Endothelial cell of umbilical vein (primary cell): ENCODE measurements around the gene RPL6.

ENCODE experiments used
- CTCF ChIP-seq, 2 donors: IDR thresholded peaks; 1 replicate in 1 of 2; 2 replicates in 1 of 2; pipeline ENCODE4 v1.5.1; 2011; ENCODE audit warnings: low read length in 2 of 2, mild to moderate bottlenecking in 2 of 2, moderate library complexity in 2 of 2, control low read depth in 1 of 2, inconsistent platforms in 1 of 2, low read depth in 1 of 2; ENCODE audit not compliant: insufficient read depth in 1 of 2; ENCODE audit errors: extremely low read depth in 1 of 2
- EZH2 ChIP-seq: IDR thresholded peaks from 2 replicates; pipeline ENCODE4 v1.6.1; 2012; ENCODE audit warnings: borderline replicate concordance, low read depth, mild to moderate bottlenecking, moderate library complexity, low read length, inconsistent platforms; ENCODE audit not compliant: severe bottlenecking
- FOS ChIP-seq: IDR thresholded peaks from 2 replicates; pipeline ENCODE4 v1.6.1; 2011; ENCODE audit warnings: mild to moderate bottlenecking, low read length, moderate library complexity, borderline replicate concordance; ENCODE audit not compliant: insufficient read depth
- GATA2 ChIP-seq: IDR thresholded peaks from 2 replicates; pipeline ENCODE4 v1.7.0; 2011; ENCODE audit warnings: low read depth, mild to moderate bottlenecking, moderate library complexity, mixed read lengths, low read length; ENCODE audit not compliant: insufficient read length, insufficient read depth
- JUN ChIP-seq: IDR thresholded peaks from 2 replicates; pipeline ENCODE4 v1.6.1; 2011; ENCODE audit warnings: borderline replicate concordance, low read depth; ENCODE audit not compliant: insufficient read length, insufficient read depth
- MYC ChIP-seq: IDR thresholded peaks from one replicate; pipeline ENCODE4 v1.6.1; 2011; ENCODE audit warnings: mild to moderate bottlenecking, low read depth, low read length
- POLR2A ChIP-seq: IDR thresholded peaks from 2 replicates; pipeline ENCODE4 v1.6.1; 2012; ENCODE audit warnings: low read depth, mild to moderate bottlenecking, control low read depth, low read length
- POLR2AphosphoS5 ChIP-seq: IDR thresholded peaks from 2 replicates; pipeline ENCODE4 v1.6.1; 2012; ENCODE audit warnings: low read depth, mild to moderate bottlenecking, control low read depth, low read length, moderate library complexity; ENCODE audit not compliant: insufficient read depth
- TF ChIP-seq, protein P1 (sequence below): IDR thresholded peaks from 2 replicates; pipeline ENCODE4 v1.6.1; 2011; ENCODE audit not compliant: insufficient read depth, insufficient read length

DNA sequence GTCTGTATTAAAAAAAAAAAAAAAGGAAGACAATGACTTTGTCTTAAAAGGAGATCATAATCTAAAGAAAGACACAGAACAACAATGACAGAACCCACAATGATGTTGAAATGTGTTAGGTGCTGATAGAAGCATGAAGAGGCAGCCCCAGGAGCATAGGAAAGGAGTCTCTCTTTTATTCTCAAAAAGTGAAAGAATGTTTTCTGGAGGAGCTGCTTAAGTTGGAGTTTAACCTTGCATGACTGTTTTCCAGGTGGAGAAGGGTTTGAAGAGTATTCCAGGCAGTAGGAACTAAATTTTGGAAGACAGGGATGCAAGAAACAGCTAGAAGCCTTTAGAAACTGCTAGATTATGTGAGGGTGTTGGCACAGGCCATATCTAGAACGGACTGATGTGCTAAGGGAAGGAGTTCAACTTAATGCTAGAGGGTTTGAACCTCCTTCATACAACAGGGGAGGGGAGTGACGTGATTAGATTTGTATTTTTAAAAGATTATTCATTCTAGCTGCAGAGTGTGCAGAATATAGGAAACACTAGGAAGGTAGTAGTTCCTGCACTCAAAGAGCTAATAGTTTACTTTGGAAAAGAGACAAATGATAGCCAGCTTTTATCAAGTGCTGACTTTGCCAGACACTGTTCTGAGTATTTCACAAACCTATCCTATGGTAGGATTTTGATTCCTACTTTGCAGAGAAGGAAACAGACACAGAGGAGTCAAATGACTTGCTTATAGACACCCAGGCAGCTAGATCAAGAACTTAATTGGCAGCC lies 4.6 kb upstream of the RPL6 start:
- TF ChIP-seq CTCF (IDR thresholded peaks at IDR 0.05; ENCODE audit: extremely low read depth in 1 of 2, insufficient read depth in 1 of 2, low read depth in 1 of 2, low read length in 2 of 2) (no peak), EZH2 (no peak), POLR2AphosphoS5 (no peak), POLR2A (no peak), GATA2 (no peak), MYC (no peak), JUN (no peak), FOS (no peak)
- TF ChIP-seq, protein P1, sequence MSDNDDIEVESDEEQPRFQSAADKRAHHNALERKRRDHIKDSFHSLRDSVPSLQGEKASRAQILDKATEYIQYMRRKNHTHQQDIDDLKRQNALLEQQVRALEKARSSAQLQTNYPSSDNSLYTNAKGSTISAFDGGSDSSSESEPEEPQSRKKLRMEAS, result no peak
